Activated CD8-positive, alpha-beta memory T cell treated with anti-CD3 and anti-CD28 coated beads for 36 hours (primary cell): ENCODE results near the gene KRT17. TPM values are rescaled to one million over a fixed set of nuclear protein-coding genes. Genes with fewer than 3 reads are reported as not detected.
"Not testable (repeated sequence)": the region's sequence is repeated elsewhere in the genome, so short reads cannot be mapped to it uniquely, and the experiment has no call there.

Source experiments
- CTCF ChIA-PET: fragments of 350-600 bp; sonication (Branson Sonifier 250); formaldehyde crosslinking; loops from one replicate; lab custom pipeline; 2021; ENCODE audit warnings: antibody characterized with exemption; lab: Charles Lee
- POLR2A ChIA-PET: fragments of 350-600 bp; sonication (Branson Sonifier 250); formaldehyde crosslinking; loops from one replicate; lab custom pipeline; 2021; ENCODE audit warnings: antibody characterized with exemption; lab: Charles Lee
- total RNA-seq, 2 experiments: library from RNA; stranded (reverse); gene quantifications; one replicate each; pipeline ENCODE4 v1.2.3, GENCODE V29; 2021

KRT17 gene
- total RNA-seq, 2 experiments from 2014 or later = 0.27 TPM; not detected in 1

- CTCF ChIA-PET = no interaction called here
- POLR2A ChIA-PET = no interaction called here
Observed at GRCh38 chr17:41586863-41587495, 37.4 kb downstream of the KRT17 start, which contains the start of gene KRT14. Gene KRT14 (minus strand): TSS chr17:41586895. CDS start chr17:41586834, 61 bp downstream.

GRCh38 chr17:41585301-41586056, 38.9 kb downstream of the KRT17 start:
- ChIA-PET POLR2A (no interaction called here), CTCF (interaction anchor here (2.0 kb wide), 1 partner anchor 63 kb away, joined by 5 read pairs; no protein-coding TSS in a partner anchor)

- POLR2A ChIA-PET = not testable (repeated sequence)
- CTCF ChIA-PET = interaction anchor here (2.0 kb wide), 1 partner anchor 64 kb away, joined by 5 read pairs; no protein-coding TSS in a partner anchor
Observed at GRCh38 chr17:41584331-41584927, 39.9 kb downstream of the KRT17 start.

GRCh38 chr17:41583137-41584127, 40.9 kb downstream of the KRT17 start:
- POLR2A ChIA-PET = no interaction called here
- CTCF ChIA-PET = interaction anchor here (2.0 kb wide), 1 partner anchor 65 kb away, joined by 5 read pairs; no protein-coding TSS in a partner anchor

- CTCF ChIA-PET, POLR2A ChIA-PET: not testable (repeated sequence)
Observed at GRCh38 chr17:41582061-41582968, 42.1 kb downstream of the KRT17 start.

- ChIA-PET POLR2A (no interaction called here), CTCF (interaction anchor here (0.9 to 1.0 kb wide), 2 partner anchors 32 to 67 kb away, joined by 3 to 4 read pairs; no protein-coding TSS in a partner anchor)
Observed at GRCh38 chr17:41581366-41582060, 42.9 kb downstream of the KRT17 start.

- ChIA-PET CTCF (interaction anchor here (0.9 to 1.0 kb wide), 2 partner anchors 32 to 68 kb away, joined by 3 to 4 read pairs; no protein-coding TSS in a partner anchor), POLR2A (no interaction called here)
Observed at GRCh38 chr17:41580687-41581365, 43.5 kb downstream of the KRT17 start.

- POLR2A ChIA-PET = no interaction called here
Observed at GRCh38 chr17:41580244-41580575, 44.2 kb downstream of the KRT17 start.

GRCh38 chr17:41579484-41580243, 44.7 kb downstream of the KRT17 start:
- ChIA-PET CTCF (interaction anchor here (0.5 to 1.6 kb wide), 6 partner anchors 27 to 723 kb away, joined by 3 to 6 read pairs (median 3); no protein-coding TSS in a partner anchor), POLR2A (interaction anchor here (0.6 kb wide), 1 partner anchor 1801 kb away, joined by 4 read pairs; no protein-coding TSS in a partner anchor)

More at GRCh38 chr17:41580244-41580575, 44.2 kb downstream of the KRT17 start:
- CTCF ChIA-PET = interaction anchor here (1.0 to 1.4 kb wide), 3 partner anchors 68 to 723 kb away, joined by 3 to 4 read pairs (median 3); no protein-coding TSS in a partner anchor

- ChIA-PET POLR2A (interaction anchor here (0.6 kb wide), 1 partner anchor 1801 kb away, joined by 4 read pairs; no protein-coding TSS in a partner anchor), CTCF (interaction anchor here (0.5 to 1.6 kb wide), 6 partner anchors 26 to 722 kb away, joined by 3 to 6 read pairs (median 3); no protein-coding TSS in a partner anchor)
Observed at GRCh38 chr17:41578971-41579370, 45.4 kb downstream of the KRT17 start.

- POLR2A ChIA-PET = no interaction called here
- CTCF ChIA-PET = interaction anchor here (1.0 to 1.6 kb wide), 2 partner anchors 26 to 30 kb away, joined by 3 to 6 read pairs; no protein-coding TSS in a partner anchor
Observed at GRCh38 chr17:41578538-41578937, 45.8 kb downstream of the KRT17 start.

GRCh38 chr17:41576740-41577139, 47.6 kb downstream of the KRT17 start:
- POLR2A ChIA-PET = not testable (repeated sequence)
- CTCF ChIA-PET = interaction anchor here (1.1 kb wide), 1 partner anchor 86 kb away, joined by 3 read pairs; no protein-coding TSS in a partner anchor

GRCh38 chr17:41575336-41575735, 49.0 kb downstream of the KRT17 start:
- CTCF ChIA-PET = no interaction called here
- POLR2A ChIA-PET = no interaction called here

GRCh38 chr17:41571561-41572434, 52.6 kb downstream of the KRT17 start, which contains the start of gene KRT9:
Gene KRT9 (minus strand): TSS chr17:41572059. CDS start chr17:41571992, 67 bp downstream.
- CTCF ChIA-PET = interaction anchor here (0.8 to 1.6 kb wide), 3 partner anchors 23 to 91 kb away, joined by 3 to 4 read pairs (median 3); no protein-coding TSS in a partner anchor
- POLR2A ChIA-PET = no interaction called here
